ENCODE data around the gene COL4A4.
A peak's percentile ranks its signal among the peaks of the same experiment; 100 is the strongest.
"Not testable (repeated sequence)": the region's sequence is repeated elsewhere in the genome, so short reads cannot be mapped to it uniquely, and the experiment has no call there.

COL4A4 gene

GRCh38 chr2:227163998-227164762, at the start of gene COL4A4, which contains the start of gene COL4A3:
COL4A4 (minus strand) TSS chr2:227164205; CDS start chr2:227147483, 16,722 bp downstream.
COL4A3 (plus strand) TSS chr2:227164624; CDS start chr2:227164727, 103 bp downstream.
- peak; percentile 51 for DNase-seq

- DNase-seq: no peak
These were observed 43.6 kb upstream of the COL4A4 start for GRCh38 chr2:227207573-227207972.

- no peak for DNase-seq
These were observed 42.4 kb upstream of the COL4A4 start for GRCh38 chr2:227206406-227206805.

- DNase-seq: peak; percentile 35
These were observed 41.7 kb upstream of the COL4A4 start for GRCh38 chr2:227205701-227206100.

- DNase-seq: peak; percentile 84
These were observed 40.4 kb upstream of the COL4A4 start for GRCh38 chr2:227204452-227204851.

GRCh38 chr2:227201771-227202170, 37.8 kb upstream of the COL4A4 start:
- DNase-seq: no peak

GRCh38 chr2:227198866-227199265, 34.9 kb upstream of the COL4A4 start:
- peak; percentile 85 for DNase-seq

GRCh38 chr2:227194219-227194618, 30.2 kb upstream of the COL4A4 start:
- DNase-seq: no peak

GRCh38 chr2:227192491-227192890, 28.5 kb upstream of the COL4A4 start:
- no peak for DNase-seq

GRCh38 chr2:227191367-227191766, 27.4 kb upstream of the COL4A4 start:
- peak; percentile 73 for DNase-seq

GRCh38 chr2:227188292-227188691, 24.3 kb upstream of the COL4A4 start:
- no peak for DNase-seq

- DNase-seq: peak; percentile 33
These were observed 22.7 kb upstream of the COL4A4 start for GRCh38 chr2:227186751-227187150.

- DNase-seq: no peak
These were observed 21.7 kb upstream of the COL4A4 start for GRCh38 chr2:227185615-227186232.

GRCh38 chr2:227183657-227184367, 19.8 kb upstream of the COL4A4 start:
- no peak for DNase-seq

GRCh38 chr2:227182765-227183164, 18.8 kb upstream of the COL4A4 start:
- no peak for DNase-seq

- no peak for DNase-seq
These were observed 16.8 kb upstream of the COL4A4 start for GRCh38 chr2:227180770-227181169.

GRCh38 chr2:227179988-227180685, 16.1 kb upstream of the COL4A4 start:
- no peak for DNase-seq

- DNase-seq: no peak
These were observed 13.8 kb upstream of the COL4A4 start for GRCh38 chr2:227177592-227178336.

GRCh38 chr2:227171779-227172178, 7.8 kb upstream of the COL4A4 start:
- not testable (repeated sequence) for DNase-seq

GRCh38 chr2:227164763-227165291, 822 bp upstream of the COL4A4 start:
- DNase-seq: peak; percentile 38

- peak; percentile 18 for DNase-seq
These were observed 464 bp downstream of the COL4A4 start for GRCh38 chr2:227163485-227163997.

- DNase-seq: no peak
These were observed 2.1 kb downstream of the COL4A4 start for GRCh38 chr2:227161947-227162346.

Data from NCI-H82 (cell line).